CD14-positive monocyte (primary cell): Measurements from ENCODE around the gene MSRB1. TPM values are rescaled to one million over a fixed set of nuclear protein-coding genes. Genes with fewer than 3 reads are reported as not detected.

Experiments
- DNase-seq, 3 donors: peaks; one replicate each; pipeline ENCODE4 v3.0.0-alpha.2; 2011 to 2022
- H2AFZ ChIP-seq: 2 replicates; pipeline ENCODE4 v1.6.0; 2012; ENCODE audit warnings: mild to moderate bottlenecking, low read depth, low read length, inconsistent platforms; ENCODE audit not compliant: insufficient read depth, poor library complexity, severe bottlenecking
- H3K27ac ChIP-seq, 2 donors: 1 replicate in 1 of 2; 2 replicates in 1 of 2; pipeline ENCODE4 v1.5.1; 2012 to 2013; ENCODE audit warnings: low read length in 2 of 2, control low read depth in 1 of 2, inconsistent platforms in 1 of 2, low read depth in 1 of 2, mild to moderate bottlenecking in 1 of 2
- H3K27me3 ChIP-seq, 2 donors: one replicate each; pipeline versions ENCODE4 v1.6.0 to v1.6.1; 2011 to 2013; ENCODE audit warnings: low read length in 2 of 2; ENCODE audit not compliant: control insufficient read depth in 2 of 2, insufficient read depth in 2 of 2
- H3K36me3 ChIP-seq, 2 donors: replicated peaks in 1 of 2; 1 replicate in 1 of 2; 2 replicates in 1 of 2; pipeline versions ENCODE4 v1.5.1 to v1.6.1; 2012 to 2013; ENCODE audit warnings: low read length in 2 of 2, control low read depth in 1 of 2, inconsistent platforms in 1 of 2, mild to moderate bottlenecking in 1 of 2; ENCODE audit not compliant: insufficient read depth in 2 of 2, control insufficient read depth in 1 of 2
- H3K4me1 ChIP-seq, 2 donors: 1 replicate in 1 of 2; 2 replicates in 1 of 2; pipeline versions ENCODE4 v1.5.1 to v1.6.1; 2012 to 2013; ENCODE audit warnings: low read length in 2 of 2, control low read depth in 1 of 2, inconsistent platforms in 1 of 2, mild to moderate bottlenecking in 1 of 2, moderate library complexity in 1 of 2; ENCODE audit not compliant: insufficient read depth in 2 of 2, control insufficient read depth in 1 of 2
- H3K4me2 ChIP-seq: replicated peaks from 2 replicates; pipeline ENCODE3; 2012; ENCODE audit warnings: low read length, moderate library complexity, mild to moderate bottlenecking; ENCODE audit not compliant: poor library complexity, severe bottlenecking; ENCODE audit errors: extremely low read depth
- H3K4me3 ChIP-seq, 3 experiments: fragments of 200-600 bp in 1 of 3; sonication (generic) in 1 of 3; replicated peaks in 1 of 3; 1 replicate in 2 of 3; 2 replicates in 1 of 3; pipeline ENCODE4 v1.5.1; 2011 to 2013; ENCODE audit warnings: low read length in 3 of 3, mild to moderate bottlenecking in 3 of 3, control low read depth in 2 of 3, low read depth in 2 of 3, inconsistent platforms in 1 of 3, moderate library complexity in 1 of 3
- H3K79me2 ChIP-seq: 2 replicates; pipeline ENCODE4 v1.6.0; 2012; ENCODE audit warnings: mild to moderate bottlenecking, control low read depth, inconsistent platforms, low read length, moderate library complexity; ENCODE audit not compliant: insufficient read depth
- H3K9ac ChIP-seq: 2 replicates; pipeline ENCODE4 v1.6.0; 2017; ENCODE audit warnings: low read length, mild to moderate bottlenecking; ENCODE audit not compliant: insufficient read depth, poor library complexity, severe bottlenecking
- H3K9me3 ChIP-seq, 2 donors: replicated peaks in 1 of 2; 1 replicate in 1 of 2; 2 replicates in 1 of 2; pipeline versions ENCODE4 v1.5.1 to v1.6.1; 2012 to 2013; ENCODE audit warnings: low read length in 2 of 2, control low read depth in 1 of 2; ENCODE audit not compliant: control insufficient read depth in 1 of 2, insufficient read depth in 1 of 2
- H4K20me1 ChIP-seq: 2 replicates; pipeline ENCODE4 v1.6.0; 2012; ENCODE audit warnings: mild to moderate bottlenecking, low read length, control low read depth, moderate library complexity; ENCODE audit not compliant: insufficient read depth
- H3K27ac Mint-ChIP-seq, 7 donors: one replicate each; pipeline ENCODE4 v1.8.0; 2020; ENCODE audit warnings: mild to moderate bottlenecking in 7 of 7, mixed read lengths in 7 of 7, moderate library complexity in 6 of 7, inconsistent platforms in 2 of 7
- H3K27me3 Mint-ChIP-seq, 3 donors: one replicate each; pipeline ENCODE4 v1.8.0; 2021 to 2022; ENCODE audit warnings: low read depth in 3 of 3, mild to moderate bottlenecking in 3 of 3, mixed read lengths in 3 of 3, moderate library complexity in 3 of 3, inconsistent platforms in 1 of 3
- H3K36me3 Mint-ChIP-seq, 2 donors: one replicate each; pipeline ENCODE4 v1.8.0; 2020; ENCODE audit warnings: mixed read lengths in 2 of 2, inconsistent platforms in 1 of 2, mild to moderate bottlenecking in 1 of 2
- H3K4me1 Mint-ChIP-seq: one replicate; pipeline ENCODE4 v1.8.0; 2020; ENCODE audit warnings: mild to moderate bottlenecking, mixed read lengths
- H3K4me3 Mint-ChIP-seq, 2 donors: one replicate each; pipeline ENCODE4 v1.8.0; 2020; ENCODE audit warnings: mild to moderate bottlenecking in 2 of 2, mixed read lengths in 2 of 2, moderate library complexity in 1 of 2
- H3K9me3 Mint-ChIP-seq, 7 donors: one replicate each; pipeline ENCODE4 v1.8.0; 2020 to 2022; ENCODE audit warnings: mixed read lengths in 7 of 7, mild to moderate bottlenecking in 6 of 7, moderate library complexity in 6 of 7, inconsistent platforms in 2 of 7
- WGBS: methylation state at CpG from one replicate; pipeline ENCODE4 v1.1.5; 2013; ENCODE audit warnings: missing lambda C conversion rate; ENCODE audit not compliant: insufficient coverage; 5-methylcytosine and 5-hydroxymethylcytosine counted together
- intact Hi-C, 2 donors: fragments of 100-400 bp; cut with micrococcal nuclease; formaldehyde crosslinking; loops; one replicate each; pipeline versions ENCODE4 v1.15.0 to v1.15.1; 2023
- polyA plus RNA-seq, 3 donors: library from polyadenylated mRNA; depleted of rRNA in 1 of 3; unstranded in 2 of 3; stranded (reverse) in 1 of 3; fragments of 300-500 nt in 2 of 3; fragments of >200 nt in 1 of 3; fragmentation: Illumina TruSeq in 2 of 3; gene quantifications; 1 replicate in 2 of 3; 2 replicates in 1 of 3; pipeline ENCODE4 v1.2.3, GENCODE V29; 2012 to 2021
- small RNA-seq: library from RNA; depleted of rRNA; stranded (forward); fragments of <200 nt; gene quantifications from one replicate; pipeline ENCODE3, GENCODE V24; 2012; ENCODE audit warnings: low read depth; ENCODE audit not compliant: insufficient read length
- TF ChIP-seq, protein P1 (sequence below): fragments of 200-600 bp; IDR thresholded peaks from one replicate; pipeline ENCODE4 v1.8.0; 2022; ENCODE audit warnings: antibody characterized with exemption, mild to moderate bottlenecking

MSRB1 gene
- polyA plus RNA-seq, 3 donors: 116 to 427 (median 416) TPM

DNA sequence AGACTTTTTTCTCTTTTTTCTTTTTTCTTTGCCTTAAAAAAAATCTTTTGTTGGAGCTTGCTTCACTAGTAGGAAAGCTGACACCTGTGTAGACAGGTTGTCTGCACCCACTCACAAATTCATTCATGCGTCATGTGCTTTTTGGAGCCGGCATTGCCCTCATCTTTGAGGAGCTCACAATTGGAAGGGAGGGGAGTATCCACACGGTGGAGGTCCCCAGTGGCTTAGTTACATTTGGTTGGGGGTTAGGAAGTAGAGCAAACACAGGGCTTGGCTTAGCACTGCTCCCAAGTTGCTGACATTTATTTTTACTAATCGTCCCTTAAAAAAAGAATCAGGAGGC lies 52.3 kb downstream of the MSRB1 start:
- Histone ChIP-seq H3K4me1 (no peaks in the 10 kb centered on the region), H3K79me2 (no peaks in the 10 kb centered on the region), H3K4me3 (no peak overlapping the region), H3K9me3 (no peaks in the 10 kb centered on the region), H3K4me2 (no peak overlapping the region), H3K36me3 (no peaks in the 10 kb centered on the region), H2AFZ (no peak overlapping the region), H4K20me1 (no peaks in the 10 kb centered on the region), H3K27me3 (no peaks in the 10 kb centered on the region), H3K27ac (no peak overlapping the region), H3K9ac (no peak overlapping the region)
- H3K4me1 Mint-ChIP-seq: no peaks in the 10 kb centered on the region
- no peak for DNase-seq
- intact Hi-C loops: no loop called here
- WGBS: no CpG with 5 or more reads among the region's 4 CpGs
- no peaks in the 10 kb centered on the region for H3K9me3 Mint-ChIP-seq
- peaks cover 21 to 42% (median 26%) of the 10 kb centered on the region in 3 donors for H3K27me3 Mint-ChIP-seq
- no peaks in the 10 kb centered on the region for H3K36me3 Mint-ChIP-seq
- TF ChIP-seq, protein P1, sequence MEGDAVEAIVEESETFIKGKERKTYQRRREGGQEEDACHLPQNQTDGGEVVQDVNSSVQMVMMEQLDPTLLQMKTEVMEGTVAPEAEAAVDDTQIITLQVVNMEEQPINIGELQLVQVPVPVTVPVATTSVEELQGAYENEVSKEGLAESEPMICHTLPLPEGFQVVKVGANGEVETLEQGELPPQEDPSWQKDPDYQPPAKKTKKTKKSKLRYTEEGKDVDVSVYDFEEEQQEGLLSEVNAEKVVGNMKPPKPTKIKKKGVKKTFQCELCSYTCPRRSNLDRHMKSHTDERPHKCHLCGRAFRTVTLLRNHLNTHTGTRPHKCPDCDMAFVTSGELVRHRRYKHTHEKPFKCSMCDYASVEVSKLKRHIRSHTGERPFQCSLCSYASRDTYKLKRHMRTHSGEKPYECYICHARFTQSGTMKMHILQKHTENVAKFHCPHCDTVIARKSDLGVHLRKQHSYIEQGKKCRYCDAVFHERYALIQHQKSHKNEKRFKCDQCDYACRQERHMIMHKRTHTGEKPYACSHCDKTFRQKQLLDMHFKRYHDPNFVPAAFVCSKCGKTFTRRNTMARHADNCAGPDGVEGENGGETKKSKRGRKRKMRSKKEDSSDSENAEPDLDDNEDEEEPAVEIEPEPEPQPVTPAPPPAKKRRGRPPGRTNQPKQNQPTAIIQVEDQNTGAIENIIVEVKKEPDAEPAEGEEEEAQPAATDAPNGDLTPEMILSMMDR: no peak
- no peak overlapping the region for H3K4me3 Mint-ChIP-seq
- H3K27ac Mint-ChIP-seq: no peak overlapping the region

DNA sequence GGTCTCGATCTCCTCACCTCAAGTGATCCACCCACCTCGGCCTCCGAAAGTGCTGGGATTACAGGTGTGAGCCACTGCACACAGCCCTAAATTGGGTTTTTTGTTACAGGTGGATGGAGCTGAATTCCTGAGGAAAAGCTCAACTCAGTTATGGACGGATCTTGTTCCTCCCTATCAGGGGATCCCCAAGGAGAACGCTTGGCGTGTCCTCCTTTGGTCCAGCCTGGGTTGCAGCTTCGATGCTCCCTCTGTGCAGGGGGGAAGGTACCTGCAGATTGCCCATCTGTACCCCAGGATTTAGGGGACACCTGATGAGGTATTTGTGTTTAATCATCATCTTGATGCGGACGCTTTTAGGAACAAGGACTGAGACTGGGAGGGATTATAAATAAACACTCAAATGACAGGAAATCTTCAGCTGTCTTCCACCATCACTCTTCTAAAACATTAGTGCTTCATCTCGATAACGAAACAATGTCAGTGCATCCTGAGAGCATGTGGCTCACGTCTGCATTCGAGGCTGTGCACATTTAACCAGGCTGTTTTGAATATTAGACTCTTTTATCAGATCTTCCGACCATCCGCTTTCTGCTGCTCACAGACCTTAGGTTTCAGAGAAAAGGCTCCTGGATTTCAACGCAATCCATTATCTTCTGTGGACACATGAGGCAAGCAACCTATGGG lies 52.8 kb downstream of the MSRB1 start:
- Mint-ChIP-seq H3K27ac (no peak overlapping the region), H3K9me3 (no peaks in the 10 kb centered on the region), H3K4me1 (no peaks in the 10 kb centered on the region), H3K4me3 (peak overlapping the region in 1 of 2 donors; percentile 47), H3K27me3 (peaks cover 22 to 42% (median 24%) of the 10 kb centered on the region in 3 donors), H3K36me3 (no peaks in the 10 kb centered on the region)
- Histone ChIP-seq H3K9ac (no peak overlapping the region), H3K4me3 (no peak overlapping the region), H4K20me1 (no peaks in the 10 kb centered on the region), H3K36me3 (no peaks in the 10 kb centered on the region), H3K27ac (no peak overlapping the region), H2AFZ (no peak overlapping the region), H3K9me3 (no peaks in the 10 kb centered on the region), H3K4me2 (no peak overlapping the region), H3K79me2 (no peaks in the 10 kb centered on the region), H3K4me1 (no peaks in the 10 kb centered on the region), H3K27me3 (no peaks in the 10 kb centered on the region)
- TF ChIP-seq, protein P1: no peak
- intact Hi-C loops: no loop called here
- DNase-seq: no peak
- WGBS: 61% methylated on average over 7 of the region's 16 CpGs

Small RNA genes lying within 50 kb of the gene (small RNA-seq; reads per million reads assigned to genes)
- gene AC005363.2 (not detected), gene SNORA10 (not detected), gene SNORA64 (not detected)

Other genes starting within 250 kb of the MSRB1 start
- 100 to 1,000 TPM in 1 of 3 donors, 1 to 10 TPM in 2; 1.1 to 185 (median 2.1) TPM for gene MAPK8IP3, start 237.0 kb downstream of the MSRB1 start, polyA plus RNA-seq
- 10 to 100 TPM; 57.7 to 80.2 (median 74.7) TPM for gene NME3, start 171.7 kb downstream of the MSRB1 start, polyA plus RNA-seq
- gene EME2, start 170.4 kb downstream of the MSRB1 start, polyA plus RNA-seq: 10 to 100 TPM in 1 of 3 donors, under 1 TPM in 2; 0.26 to 36.6 (median 0.48) TPM
- 100 to 1,000 TPM in 2 of 3 donors, 10 to 100 TPM in 1; 34.5 to 137 (median 109) TPM for gene MRPS34, start 170.1 kb downstream of the MSRB1 start, polyA plus RNA-seq
- gene SPSB3, start 160.6 kb downstream of the MSRB1 start, polyA plus RNA-seq: 100 to 1,000 TPM in 1 of 3 donors, 10 to 100 TPM in 2; 36.8 to 151 (median 40.2) TPM
- 10 to 100 TPM; 34.4 to 69.5 (median 57.9) TPM for gene NUBP2, start 160.2 kb downstream of the MSRB1 start, polyA plus RNA-seq
- gene IGFALS, start 149.5 kb downstream of the MSRB1 start, polyA plus RNA-seq: under 1 TPM in 1 of 3 donors, not detected in 2; 0.07 TPM
- 10 to 100 TPM; 42.6 to 82.1 (median 47.7) TPM for gene HAGH, start 116.4 kb downstream of the MSRB1 start, polyA plus RNA-seq
- gene FAHD1, start 116.0 kb downstream of the MSRB1 start, polyA plus RNA-seq: 10 to 100 TPM in 2 of 3 donors, 1 to 10 TPM in 1; 7.5 to 24.9 (median 17.3) TPM
- not detected for gene MEIOB, start 71.0 kb downstream of the MSRB1 start, polyA plus RNA-seq
- gene HS3ST6, start 24.8 kb downstream of the MSRB1 start, polyA plus RNA-seq: not detected
- gene RPL3L, start 11.5 kb upstream of the MSRB1 start, polyA plus RNA-seq: not detected
- gene NDUFB10, start 16.3 kb upstream of the MSRB1 start, polyA plus RNA-seq: 100 to 1,000 TPM; 121 to 215 (median 186) TPM
- 1,000 to 10,000 TPM; 1,849 to 2,136 (median 1,893) TPM for gene RPS2, start 21.6 kb upstream of the MSRB1 start, polyA plus RNA-seq
- gene RNF151, start 23.7 kb upstream of the MSRB1 start, polyA plus RNA-seq: not detected
- 10 to 100 TPM; 33.9 to 37.8 (median 36.0) TPM for gene TBL3, start 28.9 kb upstream of the MSRB1 start, polyA plus RNA-seq
- gene NOXO1, start 38.3 kb upstream of the MSRB1 start, polyA plus RNA-seq: under 1 TPM in 1 of 3 donors, not detected in 2; 0.09 TPM
- gene GFER, start 41.0 kb upstream of the MSRB1 start, polyA plus RNA-seq: 10 to 100 TPM in 2 of 3 donors, 1 to 10 TPM in 1; 8.1 to 22.7 (median 22.4) TPM
- under 1 TPM in 2 of 3 donors, not detected in 1; 0.20 to 0.29 TPM for gene SYNGR3, start 46.8 kb upstream of the MSRB1 start, polyA plus RNA-seq
- gene ZNF598, start 66.6 kb upstream of the MSRB1 start, polyA plus RNA-seq: 10 to 100 TPM in 1 of 3 donors, 1 to 10 TPM in 2; 1.4 to 42.1 (median 1.5) TPM
- gene NPW, start 76.6 kb upstream of the MSRB1 start, polyA plus RNA-seq: not detected
- gene NHERF2, start 83.7 kb upstream of the MSRB1 start, polyA plus RNA-seq: 1 to 10 TPM in 1 of 3 donors, under 1 TPM in 2; 0.66 to 8.2 (median 0.78) TPM
- gene NTHL1, start 104.6 kb upstream of the MSRB1 start, polyA plus RNA-seq: 10 to 100 TPM in 1 of 3 donors, 1 to 10 TPM in 2; 9.2 to 22.4 (median 9.6) TPM
- 10 to 100 TPM; 11.7 to 95.1 (median 20.8) TPM for gene TSC2, start 104.8 kb upstream of the MSRB1 start, polyA plus RNA-seq
- gene PKD1, start 192.7 kb upstream of the MSRB1 start, polyA plus RNA-seq: 10 to 100 TPM in 1 of 3 donors, 1 to 10 TPM in 1, under 1 TPM in 1; 0.22 to 53.8 (median 1.6) TPM
- gene RAB26, start 205.4 kb upstream of the MSRB1 start, polyA plus RNA-seq: not detected
- gene TRAF7, start 212.6 kb upstream of the MSRB1 start, polyA plus RNA-seq: 10 to 100 TPM in 1 of 3 donors, 1 to 10 TPM in 2; 5.9 to 41.9 (median 6.7) TPM